KBM-7 (cell line): ENCODE measurements around the gene GRID2.

ENCODE experiments used
- DNase-seq: peaks from one replicate; pipeline ENCODE4 v3.0.0-alpha.2; 2015
- in situ Hi-C: fragments of 300-500 bp; cut with MboI; formaldehyde crosslinking; loops from 2 replicates; pipeline ENCODE4 v1.14.3; 2020; ENCODE audit warnings: low sequenced_read_pairs, low pct_unique_long_range_greater_than_20kb, mixed read lengths

Gene GRID2

GRCh38 chr4:92497141-92497540, 193.4 kb downstream of the GRID2 start:
- in situ Hi-C loops: no loop called here
- DNase-seq: no peak

- DNase-seq: no peak
- in situ Hi-C loops: no loop called here
Measured at GRCh38 chr4:92501456-92501855, 197.7 kb downstream of the GRID2 start.

GRCh38 chr4:92506933-92507332, 203.2 kb downstream of the GRID2 start:
- no peak for DNase-seq
- in situ Hi-C loops: no loop called here

DNA sequence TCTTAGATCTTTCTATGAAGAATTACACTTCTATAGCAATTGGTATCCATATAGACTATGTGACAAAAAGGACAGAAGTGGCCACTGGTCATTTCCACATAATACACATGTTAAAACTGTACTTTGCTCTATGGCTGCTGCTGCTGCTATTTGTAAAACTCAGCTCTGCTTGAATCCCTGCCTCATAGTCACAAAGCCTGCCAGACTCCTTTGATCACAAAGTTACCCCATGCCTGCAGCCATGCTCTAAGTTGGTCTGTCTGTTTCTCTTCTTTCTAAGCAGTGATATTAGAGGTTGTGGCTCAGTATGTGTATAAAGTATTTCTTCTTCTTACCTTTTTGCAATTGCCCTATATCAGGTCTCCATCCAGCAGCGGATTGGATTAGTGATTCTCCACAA, 210.9 kb downstream of the GRID2 start:
- in situ Hi-C loops: no loop called here
- DNase-seq: no peak

- DNase-seq: no peak
- in situ Hi-C loops: no loop called here
Measured at GRCh38 chr4:92516450-92516849, 212.7 kb downstream of the GRID2 start.

DNA sequence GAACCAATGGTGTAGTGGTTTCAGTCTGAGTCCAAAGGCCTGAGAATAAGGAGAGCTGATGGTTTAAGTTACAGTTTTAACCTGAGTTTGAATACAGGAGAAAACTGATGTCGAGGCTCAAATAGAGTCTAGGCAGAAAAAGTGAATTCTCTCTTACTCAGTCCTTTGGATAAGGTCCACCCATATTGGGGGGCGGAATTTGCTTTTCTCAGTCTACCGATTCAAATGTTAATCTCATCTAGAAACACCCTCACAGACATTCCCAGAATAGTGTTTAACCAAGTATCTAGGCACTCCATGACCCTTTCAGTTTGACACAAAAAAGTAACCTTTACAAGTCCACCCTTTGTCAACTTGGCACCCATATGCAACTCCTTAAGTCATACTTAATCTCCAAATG, 216.0 kb downstream of the GRID2 start:
- in situ Hi-C loops: no loop called here
- no peak for DNase-seq

- no peak for DNase-seq
- in situ Hi-C loops: no loop called here
Measured at GRCh38 chr4:92520563-92520962, 216.8 kb downstream of the GRID2 start.

- in situ Hi-C loops: no loop called here
- DNase-seq: no peak
Measured at GRCh38 chr4:92521941-92522340, 218.2 kb downstream of the GRID2 start.

DNA sequence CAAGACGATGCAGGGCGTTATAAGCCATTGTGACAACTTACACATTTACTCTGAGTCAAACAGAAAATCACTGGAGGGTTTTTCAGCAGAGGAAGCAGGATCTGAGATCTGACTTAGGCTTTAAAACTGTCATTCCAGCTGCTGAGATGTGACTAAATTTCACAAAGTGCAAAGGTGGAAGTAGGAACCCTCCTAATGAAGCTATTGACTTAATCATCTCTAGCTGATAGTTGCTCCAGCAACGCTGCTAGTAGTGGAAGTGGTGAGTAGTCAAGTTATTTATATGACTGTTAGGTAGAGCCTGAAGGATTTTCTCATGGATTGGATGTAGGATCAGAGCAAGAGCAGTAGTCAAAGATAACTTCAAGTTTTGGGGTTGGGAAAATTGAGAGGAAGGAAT, 218.6 kb downstream of the GRID2 start:
- in situ Hi-C loops: no loop called here

DNA sequence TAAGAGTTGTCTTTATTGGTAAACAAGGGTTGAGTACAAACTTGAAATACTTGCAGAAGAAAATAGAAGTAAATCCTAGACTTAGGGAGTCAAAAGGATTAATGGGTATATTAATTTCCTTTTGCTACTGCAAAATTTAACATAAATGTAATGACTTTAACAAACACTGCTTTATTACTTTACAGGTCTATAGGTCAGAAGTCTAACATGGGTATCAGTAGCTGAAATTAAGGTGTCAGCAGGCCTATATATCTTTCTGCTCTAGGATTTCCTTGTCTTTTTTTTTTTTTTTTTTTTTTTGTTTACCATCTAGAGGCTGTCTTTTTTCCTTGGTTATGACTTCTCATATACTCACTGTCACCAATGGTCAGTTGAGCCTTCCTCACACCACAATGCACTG, 220.4 kb downstream of the GRID2 start:
- in situ Hi-C loops: no loop called here
- no peak for DNase-seq

More for the DNA sequence above, 218.6 kb downstream of the GRID2 start:
- no peak for DNase-seq

DNA sequence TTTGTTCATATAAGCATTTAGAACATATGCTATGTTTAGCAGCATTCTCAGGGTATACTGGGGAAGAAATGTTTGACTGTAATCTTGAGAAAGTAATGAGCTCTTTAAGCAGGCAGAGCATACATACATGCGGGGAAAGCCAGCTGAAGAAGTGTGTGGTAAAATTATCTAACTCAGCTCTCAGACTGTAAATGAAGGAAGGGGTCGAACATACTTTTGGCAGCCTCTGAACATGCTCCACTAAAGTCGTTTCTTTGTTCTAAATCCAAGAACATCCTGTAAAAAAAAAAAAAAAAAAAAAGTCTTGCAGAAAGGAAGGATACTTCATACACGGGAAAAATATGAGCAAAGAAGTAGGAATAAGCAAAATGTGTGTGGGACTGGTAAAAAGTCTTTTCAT, 224.8 kb downstream of the GRID2 start:
- in situ Hi-C loops: no loop called here
- DNase-seq: no peak

DNA sequence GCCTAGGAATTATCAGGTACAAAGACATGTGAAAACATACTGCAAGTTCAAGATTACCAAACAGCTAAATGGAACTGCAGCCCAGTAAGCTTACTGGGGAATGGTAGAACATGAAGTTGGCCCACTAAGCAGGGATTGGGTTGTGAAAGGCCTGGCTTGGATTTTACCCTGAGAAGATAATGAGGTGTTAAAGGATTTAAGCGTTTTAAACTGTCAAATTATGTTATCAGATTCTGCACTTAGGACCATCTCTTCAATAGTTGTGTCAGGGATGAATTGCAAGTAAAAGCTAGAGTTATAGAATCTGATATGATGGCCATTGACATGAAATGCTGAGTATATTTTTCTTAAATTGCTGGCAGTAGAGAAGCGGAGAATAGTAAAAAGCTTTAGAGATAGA, 225.7 kb downstream of the GRID2 start:
- in situ Hi-C loops: no loop called here

DNA sequence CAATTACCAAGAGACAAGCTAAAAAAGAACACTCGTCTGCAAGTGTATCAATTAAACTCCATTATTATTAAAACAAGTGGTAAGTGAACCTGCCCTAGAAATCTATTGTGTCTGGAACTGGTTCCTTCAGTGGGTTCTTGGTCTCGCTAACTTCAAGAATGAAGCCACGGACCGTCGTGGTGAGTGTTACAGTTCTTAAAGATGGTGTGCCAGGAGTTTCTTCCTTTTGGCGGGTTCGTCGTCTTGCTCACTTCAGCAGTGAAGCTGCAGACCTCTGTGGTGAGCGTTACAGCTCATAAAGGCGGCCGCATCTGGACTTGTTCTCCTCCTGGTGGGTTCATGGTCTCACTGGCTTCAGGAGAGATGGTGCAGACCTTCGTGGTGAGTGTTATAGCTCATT, 231.8 kb downstream of the GRID2 start:
- no peak for DNase-seq
- in situ Hi-C loops: no loop called here

More for the DNA sequence above, 225.7 kb downstream of the GRID2 start:
- DNase-seq: no peak

GRCh38 chr4:92551616-92552015, 247.8 kb downstream of the GRID2 start:
- no peak for DNase-seq
- in situ Hi-C loops: no loop called here

GRCh38 chr4:92566269-92566668, 262.5 kb downstream of the GRID2 start:
- no peak for DNase-seq
- in situ Hi-C loops: no loop called here

DNA sequence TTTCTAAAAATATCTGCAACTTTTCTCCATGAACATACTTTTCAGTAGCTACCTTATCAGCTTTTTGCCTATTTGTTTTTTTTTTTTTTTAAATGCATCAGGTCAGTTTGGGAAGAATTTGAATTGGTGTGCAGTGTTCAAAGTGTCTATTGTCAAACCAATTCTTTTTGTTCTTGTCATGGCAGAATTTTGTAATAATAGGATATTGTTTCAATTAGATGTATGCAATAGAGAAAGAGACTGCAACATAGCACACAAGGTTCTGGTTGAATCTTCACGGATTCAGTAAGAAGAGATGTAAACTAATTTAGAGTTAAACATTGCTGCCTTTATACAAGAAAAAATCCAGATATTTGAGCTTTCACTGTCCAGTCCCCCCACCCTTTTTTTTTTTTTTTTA, 277.1 kb downstream of the GRID2 start:
- in situ Hi-C loops: no loop called here

GRCh38 chr4:92599044-92599443, 295.3 kb downstream of the GRID2 start:
- in situ Hi-C loops: no loop called here

More for the DNA sequence above, 277.1 kb downstream of the GRID2 start:
- DNase-seq: no peak

GRCh38 chr4:92600638-92601037, 296.9 kb downstream of the GRID2 start:
- in situ Hi-C loops: no loop called here
- DNase-seq: no peak

More at GRCh38 chr4:92599044-92599443, 295.3 kb downstream of the GRID2 start:
- no peak for DNase-seq

DNA sequence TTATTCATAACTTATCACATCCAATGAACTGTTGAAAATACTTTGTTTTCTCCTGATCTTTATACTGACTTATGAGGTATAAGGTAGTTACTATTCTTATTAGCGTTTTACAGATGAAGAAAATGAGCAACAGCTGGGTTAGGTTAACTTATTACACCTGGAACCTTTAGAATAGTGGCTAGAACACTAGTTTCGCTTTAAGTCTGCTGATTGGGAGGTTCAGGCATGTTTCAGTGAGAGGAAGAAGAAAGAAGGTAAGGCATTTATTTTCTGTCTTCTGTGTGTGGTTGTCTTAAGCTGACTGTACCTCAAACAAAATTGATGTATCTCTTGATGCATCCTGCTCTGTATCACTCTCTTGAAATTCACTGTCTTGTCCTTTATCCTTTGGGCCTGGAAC, 302.5 kb downstream of the GRID2 start:
- in situ Hi-C loops: no loop called here
- no peak for DNase-seq

DNA sequence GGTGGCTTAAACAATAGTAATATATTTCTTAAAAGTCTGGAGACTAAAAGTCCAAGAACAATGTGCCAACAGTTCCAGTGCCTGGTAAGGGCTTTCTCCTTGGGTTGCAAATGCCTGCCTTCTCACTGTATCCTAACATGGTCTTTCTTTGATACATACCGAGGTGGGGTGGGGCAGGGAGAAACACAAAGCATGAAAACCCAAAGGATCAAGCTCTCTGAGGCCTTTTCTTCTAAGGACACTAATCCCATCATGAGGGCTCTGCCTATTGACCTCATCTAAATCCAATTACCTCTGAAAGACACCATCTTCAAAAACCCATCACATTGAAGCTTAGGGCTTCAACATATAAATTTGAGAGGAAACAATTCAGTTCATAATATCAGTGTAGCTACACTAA, 311.3 kb downstream of the GRID2 start:
- in situ Hi-C loops: no loop called here
- no peak for DNase-seq

DNA sequence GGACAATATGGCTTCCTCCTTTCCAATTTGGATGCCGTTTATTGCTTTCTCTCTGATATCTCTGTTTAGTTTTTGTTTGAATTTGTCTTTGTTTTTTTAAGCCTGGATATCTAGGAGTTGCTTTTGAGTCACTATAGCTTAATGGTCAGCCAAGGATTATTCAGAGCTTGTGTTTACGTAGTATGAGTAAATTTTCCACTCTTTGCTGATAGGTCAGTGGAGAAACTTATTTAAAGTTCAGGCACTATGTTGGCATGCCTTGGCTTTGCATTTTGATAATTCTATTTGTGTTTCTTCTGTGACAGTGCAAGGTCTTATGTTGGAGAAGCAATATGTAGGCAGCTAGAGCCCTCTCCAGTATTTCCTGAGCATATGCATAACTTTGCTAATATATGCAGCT, 315.2 kb downstream of the GRID2 start:
- in situ Hi-C loops: no loop called here
- no peak for DNase-seq

DNA sequence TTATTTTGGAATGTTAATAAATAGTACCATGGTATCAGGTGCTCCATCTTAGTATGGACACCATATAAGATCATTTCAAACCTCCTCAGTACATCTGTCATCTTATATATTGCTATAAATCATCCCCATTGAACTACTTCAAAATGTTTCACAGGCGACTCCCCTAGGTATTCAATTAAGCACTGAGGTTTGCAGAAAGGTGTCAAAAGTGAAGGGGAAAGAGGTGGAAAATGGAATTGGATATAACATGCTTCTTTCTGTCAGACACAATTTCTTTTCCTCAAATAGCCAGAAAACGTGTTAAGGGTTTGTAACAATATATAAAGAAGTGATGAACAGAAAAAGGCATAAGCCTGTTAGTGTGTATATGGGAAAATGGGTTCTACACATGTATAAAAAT, 325.5 kb downstream of the GRID2 start:
- DNase-seq: no peak
- in situ Hi-C loops: no loop called here
